HG03460 (cell line): ENCODE data around the gene FGFBP2.
"Not testable (repeated sequence)": the region's sequence is repeated elsewhere in the genome, so short reads cannot be mapped to it uniquely, and the experiment has no call there.

Experiments used
- ATAC-seq: cut with Tn5 transposase; IDR thresholded peaks from one replicate; pipeline ENCODE4 v1.9.1; 2021; ENCODE audit not compliant: unreplicated experiment

Gene FGFBP2

DNA sequence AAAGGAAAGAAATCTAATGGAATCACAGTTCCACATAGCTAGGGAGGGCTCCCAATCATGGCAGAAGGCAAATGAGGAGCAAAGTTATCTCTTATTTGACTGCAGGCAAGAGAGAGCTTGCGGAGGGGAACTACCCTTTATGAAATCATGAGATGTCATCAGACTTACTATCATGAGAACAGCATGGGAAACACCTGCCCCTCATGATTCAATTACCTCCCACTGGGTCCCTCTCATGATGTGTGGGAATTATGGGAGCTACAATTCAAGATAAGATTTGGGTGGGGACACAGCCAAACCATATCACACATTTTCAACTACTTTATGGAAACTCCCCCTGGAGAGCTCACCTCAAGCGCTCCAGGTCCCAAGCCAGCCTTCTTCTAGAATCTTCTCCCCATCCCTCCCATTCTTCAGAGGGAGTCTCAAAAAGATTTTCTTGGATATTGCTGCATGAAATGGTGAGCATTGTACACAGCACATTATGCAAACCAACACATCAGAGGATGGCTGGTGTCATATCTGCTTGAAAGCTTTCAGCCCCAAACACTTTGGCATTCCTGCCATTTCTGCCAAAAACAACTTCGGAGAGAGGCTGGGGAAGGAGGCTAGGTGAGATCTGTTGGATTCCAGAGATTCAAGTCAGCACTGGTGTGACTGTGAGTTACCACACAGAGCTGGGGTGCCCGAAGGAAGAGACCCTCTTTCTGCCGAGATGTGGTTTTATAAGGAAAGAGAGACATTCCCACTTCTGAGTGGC, 31.3 kb downstream of the FGFBP2 start:
- no peak for ATAC-seq

DNA sequence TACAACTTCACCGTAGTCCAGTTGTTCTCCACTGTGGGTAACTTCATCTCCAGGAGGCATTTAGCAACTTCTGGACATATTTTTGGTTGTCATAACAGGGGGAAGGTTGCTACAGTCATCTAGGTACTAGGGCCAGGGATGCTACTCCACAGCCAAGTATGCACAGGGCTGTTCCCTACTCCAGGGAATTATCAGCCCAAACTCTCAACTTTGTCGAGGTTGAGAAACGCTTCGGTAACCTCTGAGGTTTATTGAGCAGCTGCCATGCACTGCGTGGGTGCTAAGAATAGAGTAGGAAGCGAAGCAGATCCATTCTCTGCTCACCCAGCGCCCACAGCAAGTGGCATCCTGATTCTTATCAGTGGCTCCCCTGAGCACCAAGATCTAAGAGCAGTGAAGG, 32.7 kb downstream of the FGFBP2 start:
- no peak for ATAC-seq

DNA sequence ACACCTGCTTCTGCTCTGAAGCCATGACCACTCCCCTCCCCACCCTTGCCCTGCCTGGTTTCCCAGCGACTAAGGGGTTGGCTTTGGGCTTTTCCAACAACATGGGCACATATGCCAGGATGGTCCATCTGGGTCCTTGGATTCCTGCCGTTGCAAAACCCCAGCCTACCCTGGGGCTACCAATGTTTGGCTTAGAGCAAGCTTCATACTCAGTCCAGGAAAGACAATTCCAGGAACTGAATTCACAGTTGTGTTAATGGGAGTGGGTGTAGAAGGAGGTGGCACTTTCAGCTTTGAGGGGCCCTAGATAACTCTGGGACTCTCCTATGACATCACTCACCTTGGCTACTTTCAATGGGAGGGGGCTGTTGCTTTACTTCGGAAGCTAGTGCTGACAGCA, 33.4 kb downstream of the FGFBP2 start:
- ATAC-seq = no peak

DNA sequence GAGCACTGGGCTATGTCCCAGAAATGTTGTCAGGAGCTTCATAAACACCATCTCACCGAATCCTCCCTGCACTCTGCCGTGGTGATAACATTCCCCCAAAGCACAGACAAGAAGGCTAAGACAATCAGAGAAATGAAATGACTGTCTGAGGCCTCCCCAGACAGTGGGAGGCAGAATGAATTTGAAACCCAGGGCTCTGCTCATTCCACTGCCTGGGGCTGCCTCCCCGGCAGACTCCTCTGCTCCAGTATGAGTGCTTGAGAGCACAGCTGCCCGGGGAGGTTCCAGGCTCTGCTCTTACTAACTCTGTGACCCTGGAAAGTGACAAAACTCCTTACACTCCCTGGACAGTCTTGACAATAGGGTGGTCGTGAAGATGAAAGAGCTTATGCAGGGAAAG, 34.1 kb downstream of the FGFBP2 start:
- ATAC-seq = no peak

DNA sequence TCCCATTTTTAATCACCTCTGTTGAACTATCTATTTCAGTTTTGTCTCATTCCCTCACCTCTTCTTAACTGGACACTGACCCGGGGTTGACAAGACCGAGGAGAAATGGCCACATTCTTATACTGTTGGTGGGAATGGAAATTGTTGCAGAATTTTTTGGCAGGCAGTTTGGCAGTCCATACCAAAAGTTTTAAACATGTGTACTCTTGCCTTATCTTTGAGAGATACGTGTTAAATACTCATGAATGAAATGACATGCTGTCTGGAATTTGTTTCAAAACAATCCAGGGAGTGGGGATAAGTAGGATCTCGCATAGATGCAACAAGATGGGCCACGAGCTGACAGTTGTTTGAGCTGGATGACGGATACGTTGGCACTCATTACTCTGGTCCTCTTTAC, 36.5 kb downstream of the FGFBP2 start:
- ATAC-seq = no peak

DNA sequence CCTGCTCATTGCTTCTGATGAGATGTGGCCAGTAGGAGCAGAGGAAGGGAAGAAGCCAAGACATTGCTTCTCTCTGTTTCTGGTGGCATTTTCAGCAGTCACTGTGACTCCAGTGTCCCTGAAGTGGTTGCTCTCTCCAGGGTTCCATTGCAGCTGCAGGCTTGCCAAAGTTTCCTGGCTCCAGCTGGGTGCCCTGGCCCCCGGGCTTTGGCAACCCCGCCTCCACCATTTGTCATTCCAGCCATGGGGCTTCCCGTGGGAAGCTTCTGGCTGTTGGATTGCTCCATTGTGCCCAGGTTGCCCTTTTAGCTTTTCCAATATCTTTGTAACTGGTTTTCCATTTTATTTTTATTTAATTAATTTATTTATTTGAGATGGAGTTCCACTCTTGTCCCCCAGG, 37.1 kb downstream of the FGFBP2 start:
- no peak for ATAC-seq

DNA sequence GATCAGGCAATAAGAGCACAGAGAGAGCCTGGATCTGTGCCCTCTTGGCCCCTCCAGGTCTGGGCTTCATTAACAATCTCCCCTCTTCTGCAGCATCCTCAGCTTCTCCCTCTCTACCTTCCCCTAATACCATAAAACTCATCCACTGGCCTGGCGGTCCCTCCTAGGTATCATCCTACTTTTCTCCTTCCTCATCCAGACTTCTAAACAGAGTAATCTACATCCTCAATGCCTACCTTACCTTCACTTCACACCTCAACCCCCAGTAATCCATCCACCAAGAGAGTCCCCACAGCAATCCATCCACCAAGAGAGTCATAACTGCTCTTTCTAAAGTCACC, 41.4 kb downstream of the FGFBP2 start:
- no peak for ATAC-seq

DNA sequence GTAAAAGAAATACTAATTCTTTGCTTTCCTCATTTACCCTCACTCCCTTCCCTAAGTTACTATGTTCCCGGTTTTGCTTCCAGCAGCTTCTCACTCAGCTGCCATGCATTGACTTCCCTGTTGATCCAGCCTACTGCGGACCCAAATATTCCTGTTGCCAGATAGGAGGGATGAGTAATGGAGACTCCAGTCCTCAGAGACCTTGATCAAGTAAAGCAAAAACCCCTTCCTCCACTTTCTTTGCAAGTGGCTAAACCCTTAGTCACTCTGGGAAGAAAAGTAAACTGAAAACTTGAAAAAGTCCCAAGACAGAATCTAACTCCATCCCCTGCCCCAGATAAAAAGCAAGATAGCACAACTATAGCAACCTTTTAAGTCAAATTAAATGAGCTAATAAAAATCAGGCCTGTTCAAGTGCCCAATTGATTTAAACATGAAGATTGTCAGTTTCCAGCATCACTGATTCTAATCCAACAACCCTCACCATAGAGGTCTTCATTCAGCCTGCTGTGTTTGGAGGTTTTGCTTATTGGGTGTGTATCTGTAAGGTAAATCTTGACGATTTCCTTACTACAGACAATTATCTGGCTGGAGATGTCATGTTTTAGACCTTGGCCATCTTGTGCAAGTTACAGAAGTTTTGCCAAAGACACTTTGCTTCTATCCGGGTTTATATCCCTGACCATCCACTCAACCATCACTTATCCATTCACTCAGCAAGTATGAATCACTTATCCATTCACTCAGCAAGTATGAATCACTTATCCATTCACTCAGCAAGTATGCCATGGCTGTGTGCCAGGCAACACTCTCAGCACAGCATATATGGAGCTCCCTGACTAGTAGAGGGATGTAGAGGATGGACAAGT, 42.0 kb downstream of the FGFBP2 start:
- ATAC-seq = no peak

DNA sequence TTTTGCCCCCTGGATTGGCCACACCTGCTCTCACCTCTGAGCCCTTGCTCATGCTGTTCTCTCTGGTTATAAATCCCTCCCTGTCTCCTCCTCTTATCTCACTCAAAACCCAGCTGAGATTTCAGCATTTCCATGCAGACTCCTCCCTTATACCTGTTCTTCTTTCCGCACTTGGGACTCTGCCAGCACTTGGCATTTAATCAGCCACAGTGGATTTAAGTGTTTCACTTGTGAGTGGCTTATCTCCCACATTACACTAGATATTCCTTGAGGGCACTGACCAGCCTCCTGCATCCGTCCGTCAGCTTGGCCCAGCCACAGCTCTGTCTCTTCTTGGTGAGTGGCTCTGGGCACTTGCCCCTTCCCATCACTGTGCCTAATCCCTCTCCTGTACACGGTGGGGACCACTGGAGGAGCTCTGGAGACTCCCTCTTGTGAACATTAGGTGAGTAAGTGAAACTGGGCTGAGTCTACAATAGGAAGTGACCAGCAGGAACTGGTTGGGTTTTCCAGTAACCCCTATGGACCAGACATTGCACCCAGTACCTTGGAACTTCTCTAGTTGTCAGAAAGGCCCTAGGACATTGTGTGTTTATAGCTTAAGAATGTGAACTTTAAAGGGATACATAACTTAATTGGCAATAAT, 44.4 kb downstream of the FGFBP2 start:
- no peak for ATAC-seq

DNA sequence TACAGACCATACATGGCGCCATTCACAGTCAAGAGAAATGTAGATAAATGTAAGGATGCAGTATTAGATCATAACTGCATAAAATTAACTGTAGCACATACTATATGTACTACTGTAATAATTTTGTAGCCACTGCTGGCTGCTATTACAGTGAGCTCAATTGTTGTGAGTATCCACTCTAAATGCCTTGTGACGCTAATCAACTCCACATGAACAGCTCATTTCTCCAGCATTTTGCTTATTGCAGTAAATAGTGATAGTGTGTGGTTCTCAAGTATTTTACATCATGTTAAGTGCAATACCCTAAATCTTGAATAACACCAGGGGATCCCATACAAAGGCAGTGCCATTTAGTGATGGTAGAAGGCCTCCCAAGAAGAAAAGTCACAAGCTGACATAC, 45.7 kb downstream of the FGFBP2 start:
- no peak for ATAC-seq

DNA sequence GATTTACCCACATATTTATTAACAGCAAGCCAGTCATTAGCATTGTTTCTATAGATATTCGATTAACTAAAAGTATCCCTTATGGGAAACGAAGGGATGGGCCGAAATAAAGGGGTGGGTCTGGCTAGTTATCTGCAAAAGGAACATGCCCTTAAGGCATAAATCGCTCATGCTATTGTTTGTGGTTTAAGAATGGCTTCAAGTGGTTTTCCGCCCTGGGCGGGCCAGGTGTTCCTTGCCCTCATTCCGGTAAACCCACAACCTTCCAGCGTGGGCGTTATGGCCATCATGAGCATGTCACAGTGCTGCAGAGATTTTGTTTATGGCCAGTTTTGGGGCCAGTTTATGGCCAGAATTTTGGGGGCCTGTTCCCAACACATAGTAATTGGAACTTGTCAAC, 46.6 kb downstream of the FGFBP2 start:
- ATAC-seq = not testable (repeated sequence)

DNA sequence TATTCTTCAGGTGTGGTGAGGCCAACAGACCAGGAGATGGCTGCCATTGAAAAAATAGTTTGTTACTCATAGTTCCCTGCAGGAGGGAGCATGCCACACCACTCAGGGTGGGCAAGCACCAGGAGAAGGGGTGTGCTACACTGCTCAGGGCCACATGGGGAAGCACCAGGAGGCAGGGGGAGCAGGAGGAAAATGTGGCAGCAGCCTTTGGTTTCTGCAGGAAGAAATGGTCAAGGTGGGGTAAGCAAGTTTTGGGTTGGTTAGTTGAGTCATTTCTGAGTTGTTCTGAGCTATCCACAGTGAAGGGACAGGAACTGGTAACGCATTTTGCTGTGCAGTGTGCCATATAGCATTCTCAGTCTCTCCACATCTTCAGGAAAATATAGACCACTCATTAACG, 48.2 kb downstream of the FGFBP2 start:
- no peak for ATAC-seq

DNA sequence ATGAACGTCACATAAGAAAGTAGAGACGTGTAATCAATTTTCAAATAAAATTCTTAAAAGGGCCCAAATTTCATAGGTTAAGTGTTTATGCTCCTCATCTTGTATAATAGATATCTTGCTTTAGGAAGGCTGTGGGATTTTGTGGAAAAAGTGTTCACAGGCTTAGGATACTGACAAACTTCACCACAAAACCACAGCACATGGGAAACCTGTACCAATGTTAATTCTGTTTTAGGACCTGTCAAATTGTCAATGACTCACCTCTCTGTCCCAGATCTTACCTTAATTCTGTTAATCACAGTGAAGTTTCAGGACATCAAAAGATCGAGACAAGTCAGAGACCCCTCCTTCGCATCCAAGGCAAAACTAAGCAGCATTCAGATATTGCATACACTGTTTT, 48.7 kb downstream of the FGFBP2 start:
- no peak for ATAC-seq

DNA sequence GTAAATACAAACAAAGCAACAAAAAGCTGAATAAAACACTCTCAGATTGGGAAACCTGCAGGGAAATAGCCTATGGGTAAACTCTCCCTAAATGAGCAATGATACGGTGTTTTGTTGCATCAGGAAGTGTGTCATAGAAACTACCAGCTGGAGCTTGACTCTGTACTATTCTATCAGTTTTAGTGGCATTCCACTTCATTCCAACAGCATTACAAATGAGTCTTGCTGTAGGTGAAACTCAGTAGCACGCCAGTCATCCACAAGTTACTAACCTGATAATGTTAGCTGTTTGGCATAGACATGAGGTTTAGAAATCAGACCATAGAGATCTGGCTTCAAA, 49.4 kb downstream of the FGFBP2 start:
- no peak for ATAC-seq

DNA sequence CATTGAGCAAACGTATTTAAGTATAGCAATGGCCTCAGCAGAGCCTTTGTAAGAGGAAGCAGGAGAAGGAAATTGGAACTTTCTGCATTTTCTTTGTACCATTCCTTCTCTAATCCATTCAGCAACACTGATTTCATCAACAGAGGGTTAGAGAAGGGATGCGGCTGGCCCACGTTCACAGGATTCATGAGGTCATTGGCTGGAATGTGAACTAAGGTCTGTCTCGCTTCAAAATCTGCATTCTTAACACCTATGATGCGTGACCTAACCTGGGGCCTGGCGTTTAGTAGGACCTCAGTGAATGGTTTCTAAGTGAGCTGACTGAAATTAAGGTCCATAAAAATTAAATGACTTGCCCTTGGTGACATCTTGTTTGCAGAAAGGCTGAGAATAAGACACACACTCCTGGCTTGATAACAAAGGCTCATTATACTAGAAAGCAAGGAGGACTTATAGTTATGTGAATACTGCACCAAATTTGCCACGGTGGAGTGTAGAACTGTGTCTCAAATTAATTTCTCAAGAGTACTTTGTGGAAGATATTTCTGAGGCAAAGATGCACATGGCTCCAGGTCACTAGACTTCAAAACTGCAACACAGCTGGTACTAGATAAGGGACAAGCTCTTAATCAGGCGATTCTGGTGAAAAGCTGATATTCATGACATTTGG, 49.9 kb downstream of the FGFBP2 start:
- ATAC-seq = no peak

DNA sequence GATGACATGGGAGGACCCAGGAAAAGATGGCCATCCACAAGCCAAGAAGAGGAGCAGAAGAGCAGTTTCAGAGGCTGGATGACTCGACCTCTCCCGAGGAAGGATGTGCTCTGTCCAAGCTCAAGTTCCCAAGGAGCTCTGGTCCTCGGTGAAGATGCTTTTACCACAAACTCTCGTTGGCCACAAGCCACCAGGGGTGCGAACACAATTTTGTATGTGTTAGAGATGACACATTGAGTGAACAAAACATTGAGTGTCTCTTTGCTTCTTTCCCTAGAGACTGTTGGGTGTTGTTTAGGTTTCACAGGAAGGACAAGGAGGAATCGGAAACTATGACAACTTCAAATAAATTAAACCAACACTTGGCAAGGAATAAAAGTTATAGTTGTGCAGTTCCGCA, 50.7 kb downstream of the FGFBP2 start:
- no peak for ATAC-seq
